Measurements from ENCODE around the gene BTNL9.

DNA sequence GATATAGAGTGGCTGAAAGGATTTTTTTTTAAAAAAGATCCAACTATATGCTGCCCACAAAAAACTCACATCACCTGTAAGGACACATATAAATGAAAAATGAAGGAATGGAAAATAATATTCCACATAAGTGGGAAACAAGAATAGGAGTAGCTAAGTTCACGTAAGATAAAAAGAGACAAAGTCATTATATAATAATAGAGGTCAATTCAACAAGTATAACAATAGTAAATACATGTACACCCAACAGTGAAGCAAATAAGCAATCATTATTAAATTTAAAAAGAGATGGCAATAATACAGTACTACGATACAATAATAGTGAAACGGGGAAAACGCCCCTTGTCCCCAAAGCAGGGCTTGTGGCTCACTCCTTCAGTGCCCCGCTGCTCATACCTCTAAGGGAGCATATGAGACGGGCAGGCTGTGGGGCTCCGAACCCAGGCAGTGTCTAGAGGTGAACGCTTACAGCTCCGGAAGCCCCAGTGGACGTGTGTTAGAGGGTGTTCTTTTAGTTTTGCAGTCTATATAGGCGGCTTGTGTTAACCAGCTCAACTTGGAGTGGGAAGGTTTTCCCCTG is 12.5 kb upstream of the BTNL9 start:
- TF ChIP-seq, protein P1, sequence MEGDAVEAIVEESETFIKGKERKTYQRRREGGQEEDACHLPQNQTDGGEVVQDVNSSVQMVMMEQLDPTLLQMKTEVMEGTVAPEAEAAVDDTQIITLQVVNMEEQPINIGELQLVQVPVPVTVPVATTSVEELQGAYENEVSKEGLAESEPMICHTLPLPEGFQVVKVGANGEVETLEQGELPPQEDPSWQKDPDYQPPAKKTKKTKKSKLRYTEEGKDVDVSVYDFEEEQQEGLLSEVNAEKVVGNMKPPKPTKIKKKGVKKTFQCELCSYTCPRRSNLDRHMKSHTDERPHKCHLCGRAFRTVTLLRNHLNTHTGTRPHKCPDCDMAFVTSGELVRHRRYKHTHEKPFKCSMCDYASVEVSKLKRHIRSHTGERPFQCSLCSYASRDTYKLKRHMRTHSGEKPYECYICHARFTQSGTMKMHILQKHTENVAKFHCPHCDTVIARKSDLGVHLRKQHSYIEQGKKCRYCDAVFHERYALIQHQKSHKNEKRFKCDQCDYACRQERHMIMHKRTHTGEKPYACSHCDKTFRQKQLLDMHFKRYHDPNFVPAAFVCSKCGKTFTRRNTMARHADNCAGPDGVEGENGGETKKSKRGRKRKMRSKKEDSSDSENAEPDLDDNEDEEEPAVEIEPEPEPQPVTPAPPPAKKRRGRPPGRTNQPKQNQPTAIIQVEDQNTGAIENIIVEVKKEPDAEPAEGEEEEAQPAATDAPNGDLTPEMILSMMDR (IDR thresholded peaks at IDR 0.05; ENCODE audit: low read depth, low read length): no peak
- TF ChIP-seq EZH2phosphoT487 (IDR thresholded peaks at IDR 0.05; ENCODE audit: low read depth): no peak

Data from OCI-LY3 (cell line).